DMS79 (cell line): ENCODE measurements around the gene GTF3A.

Experiments used
- DNase-seq: peaks from one replicate; lab custom pipeline; 2025; lab: John Stamatoyannopoulos, UW

The GTF3A gene

GRCh38 chr13:27405546-27406134, 18.8 kb upstream of the GTF3A start:
- DNase-seq, result no peak

GRCh38 chr13:27406178-27406939, 18.1 kb upstream of the GTF3A start:
- no peak for DNase-seq

- no peak for DNase-seq
Observed at GRCh38 chr13:27408074-27408473, 16.3 kb upstream of the GTF3A start.

- no peak for DNase-seq
Observed at GRCh38 chr13:27409013-27409412, 15.4 kb upstream of the GTF3A start.

- DNase-seq, result no peak
Observed at GRCh38 chr13:27411341-27411740, 13.1 kb upstream of the GTF3A start.

GRCh38 chr13:27415116-27415515, 9.3 kb upstream of the GTF3A start:
- no peak for DNase-seq

- DNase-seq, result no peak
Observed at GRCh38 chr13:27419328-27419727, 5.1 kb upstream of the GTF3A start.

- no peak for DNase-seq
Observed at GRCh38 chr13:27421101-27421871, 3.1 kb upstream of the GTF3A start.

- DNase-seq, result no peak
Observed at GRCh38 chr13:27423333-27423732, 1.1 kb upstream of the GTF3A start.

GRCh38 chr13:27425158-27425917, 919 bp downstream of the GTF3A start:
- DNase-seq, result no peak

- DNase-seq, result peak; percentile 28
Observed at GRCh38 chr13:27425918-27426630, 1.7 kb downstream of the GTF3A start.

- DNase-seq, result no peak
Observed at GRCh38 chr13:27427641-27428040, 3.2 kb downstream of the GTF3A start.

GRCh38 chr13:27428160-27428559, 3.7 kb downstream of the GTF3A start:
- DNase-seq, result no peak

GRCh38 chr13:27432180-27432579, 7.8 kb downstream of the GTF3A start:
- no peak for DNase-seq

- no peak for DNase-seq
Observed at GRCh38 chr13:27432611-27433210, 8.3 kb downstream of the GTF3A start.

- no peak for DNase-seq
Observed at GRCh38 chr13:27437126-27437525, 12.7 kb downstream of the GTF3A start.

GRCh38 chr13:27440408-27440807, 16.0 kb downstream of the GTF3A start:
- DNase-seq, result no peak

- no peak for DNase-seq
Observed at GRCh38 chr13:27442071-27442647, 17.7 kb downstream of the GTF3A start.

- no peak for DNase-seq
Observed at GRCh38 chr13:27442797-27443196, 18.4 kb downstream of the GTF3A start.

- DNase-seq, result no peak
Observed at GRCh38 chr13:27446986-27447583, 22.7 kb downstream of the GTF3A start.
